Panc1 (cell line): ENCODE measurements around the gene VPS41. TPM values are rescaled to one million over a fixed set of nuclear protein-coding genes. Genes with fewer than 3 reads are reported as not detected.

ENCODE experiments used
- ATAC-seq: fragments of 200-7000 bp; cut with Tn5 transposase; 2 replicates; pipeline ENCODE4 v1.9.1; 2020; ENCODE audit warnings: mild to moderate bottlenecking, moderate library complexity
- BruUV-seq: library from RNA; stranded (reverse); fragments of 400-500 nt; replicated peaks from 2 replicates; lab custom pipeline; 2021; lab: Mats Ljungman, UMichigan
- CTCF ChIA-PET: fragments of 300-600 bp; sonication (Branson Sonifier 250); formaldehyde crosslinking; loops from one replicate; lab custom pipeline; 2022; ENCODE audit warnings: antibody characterized with exemption; lab: Charles Lee
- POLR2A ChIA-PET: fragments of 300-600 bp; sonication (Branson Sonifier 250); formaldehyde crosslinking; loops from one replicate; lab custom pipeline; 2022; ENCODE audit warnings: antibody characterized with exemption; lab: Charles Lee
- DNase-seq: peaks from one replicate; pipeline ENCODE4 v3.0.0-alpha.2; 2010; ENCODE audit warnings: low read depth, low spot score
- H3K27ac ChIP-seq: 2 replicates; pipeline ENCODE4 v1.5.1; 2011; ENCODE audit warnings: mild to moderate bottlenecking, low read length, inconsistent platforms
- H3K27me3 ChIP-seq: fragments of 200-500 bp; sonication (Bioruptor generic); 2 replicates; pipeline ENCODE4 v1.6.0; 2014; ENCODE audit warnings: low read length, inconsistent platforms; ENCODE audit not compliant: control insufficient read depth, insufficient read depth
- H3K36me3 ChIP-seq: fragments of 200-500 bp; sonication (Bioruptor generic); 2 replicates; pipeline ENCODE4 v1.5.1; 2014; ENCODE audit warnings: inconsistent platforms, mild to moderate bottlenecking, low read length, moderate library complexity; ENCODE audit not compliant: control insufficient read depth, insufficient read depth
- H3K4me1 ChIP-seq: 2 replicates; pipeline ENCODE4 v1.5.1; 2011; ENCODE audit warnings: inconsistent platforms, mild to moderate bottlenecking, low read length, moderate library complexity; ENCODE audit not compliant: control insufficient read depth, insufficient read depth
- H3K4me3 ChIP-seq, 2 experiments: 2 replicates each; pipeline ENCODE4 v1.5.1; 2011 to 2012; ENCODE audit warnings: low read depth in 2 of 2, low read length in 2 of 2, mild to moderate bottlenecking in 2 of 2, inconsistent platforms in 1 of 2, moderate library complexity in 1 of 2
- H3K9me3 ChIP-seq: fragments of 200-500 bp; sonication (Bioruptor generic); 2 replicates; pipeline ENCODE4 v1.5.1; 2014; ENCODE audit warnings: low read depth, mild to moderate bottlenecking, inconsistent platforms, low read length, moderate library complexity; ENCODE audit not compliant: control insufficient read depth, insufficient read depth
- CTCF ChIP-seq: fragments of 450-650 bp; IDR thresholded peaks from 2 replicates; pipeline ENCODE4 v1.5.1; 2017; ENCODE audit warnings: mild to moderate bottlenecking
- POLR2AphosphoS5 ChIP-seq: IDR thresholded peaks from 2 replicates; pipeline ENCODE4 v1.6.1; 2012; ENCODE audit warnings: mild to moderate bottlenecking, low read depth, low read length, moderate library complexity
- REST ChIP-seq, 2 experiments: IDR thresholded peaks; 2 replicates each; pipeline ENCODE4 v1.6.1; 2011 to 2012; ENCODE audit warnings: low read depth in 2 of 2, control low read depth in 1 of 2, low read length in 1 of 2, mild to moderate bottlenecking in 1 of 2, moderate library complexity in 1 of 2; ENCODE audit not compliant: insufficient read depth in 1 of 2
- SIN3A ChIP-seq: IDR thresholded peaks from 2 replicates; pipeline ENCODE4 v1.6.1; 2012; ENCODE audit warnings: low read depth, mild to moderate bottlenecking, low read length, moderate library complexity, borderline replicate concordance; ENCODE audit not compliant: insufficient read depth
- TCF7L2 ChIP-seq: IDR thresholded peaks from 2 replicates; pipeline ENCODE4 v1.6.1; 2011; ENCODE audit warnings: mild to moderate bottlenecking, low read depth, low read length, inconsistent platforms
- in situ Hi-C: cut with HindIII; loops from 2 replicates; pipeline ENCODE4 v1.10.0; 2016; ENCODE audit warnings: low sequenced_read_pairs, low pct_unique_long_range_greater_than_20kb
- intact Hi-C: fragments of 100-400 bp; cut with micrococcal nuclease; formaldehyde crosslinking; loops from one replicate; pipeline ENCODE4 v1.10.0; 2022; ENCODE audit not compliant: unreplicated experiment
- total RNA-seq: library from RNA; stranded (reverse); gene quantifications from one replicate; pipeline ENCODE4 v1.2.1, GENCODE V29; 2021; ENCODE audit not compliant: unreplicated experiment

VPS41 gene
- total RNA-seq, 1 experiment from 2014 or later, result 127 TPM

- intact Hi-C loops, result no loop called here
- no peaks in the 10 kb centered on the region; the same call in 1 of the 2 replicates for H3K36me3 ChIP-seq
- TF ChIP-seq CTCF, result no peak
- no peak for TF ChIP-seq TCF7L2
- no peak for TF ChIP-seq REST (IDR thresholded peaks at IDR 0.05; ENCODE audit: insufficient read depth in 1 of 2, low read depth in 2 of 2, low read length in 1 of 2)
- TF ChIP-seq SIN3A, result no peak
- TF ChIP-seq POLR2AphosphoS5, result no peak
- no peak for ATAC-seq
- no peak overlapping the region for H3K27ac ChIP-seq
- H3K27me3 ChIP-seq, result no peaks in the 10 kb centered on the region
- POLR2A ChIA-PET, result no interaction called here
- no peak overlapping the region for H3K4me3 ChIP-seq
- BruUV-seq, result no TSS peak
- CTCF ChIA-PET, result no interaction called here
- DNase-seq, result no peak
- in situ Hi-C loops, result no loop called here
- no peaks in the 10 kb centered on the region for H3K9me3 ChIP-seq
- no peaks in the 10 kb centered on the region for H3K4me1 ChIP-seq
These were observed 181.6 kb downstream of the VPS41 start for GRCh38 chr7:38727184-38727940.

GRCh38 chr7:38723327-38723726, 185.7 kb downstream of the VPS41 start:
- ATAC-seq (no peak), DNase-seq (no peak)
- no peaks in the 10 kb centered on the region for H3K36me3 ChIP-seq
- TF ChIP-seq POLR2AphosphoS5 (no peak), TCF7L2 (no peak), CTCF (no peak), REST (IDR thresholded peaks at IDR 0.05; ENCODE audit: insufficient read depth in 1 of 2, low read depth in 2 of 2, low read length in 1 of 2) (no peak)
- BruUV-seq, result no TSS peak
- in situ Hi-C loops, result no loop called here
- H3K9me3 ChIP-seq, result no peaks in the 10 kb centered on the region
- no peaks in the 10 kb centered on the region for H3K4me1 ChIP-seq
- intact Hi-C loops, result no loop called here
- CTCF ChIA-PET, result interaction anchor here (0.6 kb wide), 1 partner anchor 67 kb away, joined by 3 read pairs; no protein-coding TSS in a partner anchor
- H3K27me3 ChIP-seq, result no peaks in the 10 kb centered on the region
- POLR2A ChIA-PET, result interaction anchor here (0.6 kb wide), 1 partner anchor 116 kb away, joined by 5 read pairs; no protein-coding TSS in a partner anchor
- H3K27ac ChIP-seq, result no peak overlapping the region
- H3K4me3 ChIP-seq, result no peak overlapping the region
